Sciatic nerve (tissue), 2 donors: Measurements from ENCODE around the gene S100A10. TPM values are rescaled to one million over a fixed set of nuclear protein-coding genes. Genes with fewer than 3 reads are reported as not detected.

Source experiments
- ATAC-seq: fragments of 200-7000 bp; cut with Tn5 transposase; one replicate; pipeline ENCODE4 v1.9.1; 2020; ENCODE audit warnings: mild to moderate bottlenecking, moderate library complexity
- DNase-seq: peaks from one replicate; pipeline ENCODE4 v3.0.0-alpha.2; 2020; ENCODE audit warnings: low spot score
- intact Hi-C: fragments of 100-400 bp; cut with DNase I; formaldehyde crosslinking; loops from one replicate; pipeline ENCODE4 v1.14.2; 2022
- total RNA-seq: library from RNA; stranded (reverse); fragmentation: NEBNext Ultra II Directional; extraction: Animal tissue kit (Norgen Biotek cat#: 25700); gene quantifications from one replicate; pipeline ENCODE4 v1.2.1, GENCODE V29; 2021
- donor health status: DM: no; HTN: no; CAD: no.
- donor health status: DM: no; HTN: no; CAD: no.

S100A10 gene
- total RNA-seq, 1 donor from 2014 or later, result 550 TPM

DNA sequence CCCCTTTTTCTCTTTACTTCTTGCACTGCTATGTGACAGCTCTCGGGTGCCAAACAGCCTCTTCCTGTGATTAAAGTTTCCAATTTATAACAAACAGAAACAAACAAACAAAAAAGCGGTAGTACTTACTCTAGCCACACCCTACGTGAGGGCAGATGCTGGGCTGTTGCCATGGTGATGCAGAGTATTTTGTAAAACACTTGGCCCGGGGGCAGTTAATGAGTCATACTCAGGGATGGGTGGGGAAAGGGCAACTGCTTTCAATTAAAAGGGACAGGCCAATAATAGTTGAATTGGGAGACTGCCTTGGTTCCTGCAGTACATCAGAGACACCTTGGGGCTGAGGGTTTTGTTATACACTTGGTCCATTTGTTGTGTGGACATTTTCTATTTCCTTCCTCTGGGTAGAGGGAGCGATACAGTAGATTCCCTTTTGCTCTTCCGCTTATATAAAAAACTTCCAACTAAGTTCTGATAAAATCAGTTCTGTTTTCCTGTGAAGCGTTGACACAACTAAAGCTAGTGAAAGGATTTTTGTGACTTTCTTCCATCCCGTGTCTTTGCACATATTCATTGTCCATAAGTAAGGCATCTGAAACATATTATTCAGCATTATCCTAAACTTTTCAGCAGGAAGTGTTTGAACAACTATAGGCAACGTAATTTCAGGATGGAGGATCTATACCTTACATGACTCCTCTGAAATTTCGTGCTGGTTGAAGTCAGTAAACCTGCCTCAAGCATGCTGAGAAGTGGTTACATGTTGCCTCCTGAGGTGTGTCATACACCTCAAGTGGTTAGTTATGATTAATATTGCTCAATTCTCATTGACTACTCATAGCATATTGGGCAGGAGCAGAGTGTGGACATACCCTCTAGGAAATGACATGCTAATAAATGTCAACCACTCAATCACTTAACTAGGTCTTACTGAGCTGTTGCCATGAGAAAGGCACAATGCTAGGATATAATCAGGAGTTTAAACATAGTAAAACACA, 47.6 kb downstream of the S100A10 start:
- ATAC-seq, result peak; percentile 97
- DNase-seq, result peak; percentile 90
- intact Hi-C loops, result no loop called here

DNA sequence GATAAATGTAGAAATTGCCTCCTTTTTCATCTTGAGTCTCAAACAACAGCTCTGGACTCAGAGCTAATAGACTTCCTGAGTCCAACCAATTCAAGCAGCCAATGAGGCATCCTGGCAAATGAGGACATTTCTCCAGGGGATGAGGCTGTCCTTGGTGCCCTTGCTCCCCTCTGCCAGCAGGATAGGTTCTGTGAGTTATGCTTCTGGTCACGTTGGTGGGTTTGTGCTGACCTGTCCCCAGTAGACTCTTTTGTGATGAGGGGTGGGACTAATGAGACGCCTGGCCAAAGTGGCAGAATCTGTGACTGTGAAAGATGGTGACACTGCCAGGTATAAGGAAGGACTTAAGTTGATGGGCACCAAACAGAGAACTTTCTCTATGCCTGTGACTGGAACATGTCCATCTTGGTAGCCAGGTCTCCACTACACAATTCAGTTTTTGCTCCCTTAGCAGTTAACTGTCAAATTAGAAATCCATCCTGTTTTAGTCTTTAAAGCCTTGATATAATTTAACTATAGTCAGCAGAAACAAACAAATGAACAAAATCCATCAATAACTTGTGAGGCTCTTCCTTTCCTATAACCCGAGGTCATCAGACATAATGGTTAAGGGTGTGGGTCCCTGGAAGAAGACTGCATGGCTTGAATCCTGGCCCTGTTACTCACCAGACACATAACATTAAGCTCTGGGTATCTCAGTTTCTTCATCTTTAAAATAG, 48.6 kb downstream of the S100A10 start:
- ATAC-seq (no peak), DNase-seq (no peak)
- intact Hi-C loops, result no loop called here

DNA sequence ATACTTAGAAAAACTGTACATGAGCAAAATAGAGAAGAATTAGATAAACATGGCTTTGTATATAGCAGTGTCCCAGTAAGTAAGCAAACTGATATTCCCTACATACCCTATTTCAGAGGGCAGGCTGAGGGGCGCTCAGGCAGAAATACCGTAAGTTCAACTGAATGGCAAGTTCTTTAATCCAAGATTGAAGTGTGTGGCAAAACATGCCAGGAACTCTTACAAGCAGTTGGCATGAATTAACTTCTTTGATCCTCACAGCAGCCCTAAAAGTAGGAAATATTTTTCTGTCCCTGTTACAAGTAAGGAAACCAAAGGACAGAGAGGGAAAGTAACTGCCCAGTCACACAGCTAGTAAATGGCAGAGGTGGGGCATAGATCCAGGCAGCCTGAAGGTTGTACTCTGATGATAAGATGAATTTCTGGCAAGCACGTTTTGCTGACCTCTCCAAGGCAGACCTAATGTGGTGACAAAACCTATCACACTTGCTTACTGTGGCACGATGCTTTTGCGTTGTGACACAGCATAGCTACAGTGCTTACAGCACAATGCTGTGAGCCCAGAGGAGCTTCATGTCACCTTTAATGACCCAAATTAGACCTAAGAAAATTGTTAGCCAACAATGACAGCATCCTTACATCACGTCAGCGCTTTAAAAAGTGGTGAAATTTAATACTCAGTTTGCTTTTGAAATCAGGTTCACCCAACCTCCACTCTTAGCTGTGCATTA, 49.4 kb downstream of the S100A10 start:
- ATAC-seq (peak; percentile 33), DNase-seq (no peak)
- intact Hi-C loops, result no loop called here

DNA sequence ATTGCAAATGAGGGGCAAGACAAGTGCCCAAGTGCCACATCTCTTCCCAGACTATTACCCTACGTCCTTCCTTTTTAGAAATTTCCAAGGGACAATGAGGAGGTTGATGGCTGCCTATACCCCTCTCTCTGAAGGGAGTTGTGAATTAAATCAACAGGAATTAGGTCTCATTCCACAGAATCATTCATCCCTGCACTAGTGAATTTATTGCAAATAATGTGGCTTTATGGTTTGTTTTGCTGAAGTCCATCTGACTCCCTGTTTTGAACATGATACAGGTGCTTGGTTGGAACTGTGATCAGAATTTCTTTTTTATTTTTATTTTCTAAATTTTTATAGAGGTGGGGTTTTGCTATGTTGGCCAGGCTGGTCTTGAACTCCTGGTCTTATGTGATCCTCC, 50.1 kb downstream of the S100A10 start:
- intact Hi-C loops, result no loop called here

DNA sequence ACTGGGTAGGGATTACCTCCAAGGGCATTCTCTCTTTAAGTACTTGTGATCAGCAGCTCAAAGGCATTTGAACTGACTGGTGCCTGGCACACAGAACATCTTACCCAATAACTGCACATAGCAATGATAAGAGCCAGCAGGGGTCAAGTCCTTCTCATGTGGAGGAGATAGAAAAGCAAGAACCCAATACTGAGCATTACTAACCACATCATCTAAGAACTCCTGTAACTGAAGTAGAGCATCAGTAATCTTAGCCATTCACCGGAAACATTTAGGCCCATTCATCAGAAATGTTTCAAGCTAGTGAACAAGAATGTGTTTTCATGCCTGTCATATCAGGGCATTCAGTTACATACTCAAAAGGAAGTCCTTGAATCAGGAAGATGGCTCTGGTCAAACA, 50.8 kb downstream of the S100A10 start:
- intact Hi-C loops, result no loop called here
- ATAC-seq (no peak), DNase-seq (no peak)

More for the DNA sequence above, 50.1 kb downstream of the S100A10 start:
- ATAC-seq, result no peak
- no peak for DNase-seq

DNA sequence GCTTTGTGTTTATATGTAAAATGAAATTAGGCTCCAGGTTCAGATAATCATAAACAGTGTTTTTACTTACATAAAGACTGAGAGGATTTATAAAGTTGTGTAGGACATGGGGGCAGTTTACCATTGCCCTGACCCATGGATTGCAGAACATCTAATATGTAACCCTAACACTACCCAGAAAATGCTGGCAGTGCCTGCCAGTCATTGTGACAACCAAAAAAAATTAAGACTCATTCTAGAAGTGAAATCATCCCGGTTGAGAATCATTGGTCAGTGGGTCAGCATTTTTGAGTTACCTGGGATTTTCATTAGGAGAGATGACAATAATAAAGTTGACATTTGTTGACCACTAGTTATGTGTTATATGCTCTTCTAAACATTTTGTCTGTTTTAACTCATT, 53.1 kb downstream of the S100A10 start:
- no peak for DNase-seq
- intact Hi-C loops, result no loop called here

DNA sequence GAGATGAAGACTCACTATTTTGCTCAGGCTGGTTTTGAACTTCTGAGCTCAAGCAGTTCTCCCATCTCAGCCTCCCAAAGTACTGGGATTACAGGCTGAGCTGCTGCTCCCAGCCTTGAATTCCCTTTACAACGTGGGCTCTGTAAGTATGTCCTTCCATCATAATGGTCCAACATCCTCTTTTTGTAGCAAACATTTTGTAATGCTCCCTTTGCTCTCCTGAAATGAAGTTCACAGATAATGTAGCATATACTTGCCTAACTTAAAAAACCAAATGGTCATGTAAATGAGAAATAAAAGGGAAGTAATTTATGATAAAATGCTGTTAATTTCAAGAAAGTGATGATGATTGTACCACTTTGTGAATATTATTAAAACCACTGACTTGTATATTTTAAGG, 53.9 kb downstream of the S100A10 start:
- no peak for DNase-seq
- intact Hi-C loops, result no loop called here
- ATAC-seq, result no peak

More for the DNA sequence above, 53.1 kb downstream of the S100A10 start:
- ATAC-seq, result no peak

DNA sequence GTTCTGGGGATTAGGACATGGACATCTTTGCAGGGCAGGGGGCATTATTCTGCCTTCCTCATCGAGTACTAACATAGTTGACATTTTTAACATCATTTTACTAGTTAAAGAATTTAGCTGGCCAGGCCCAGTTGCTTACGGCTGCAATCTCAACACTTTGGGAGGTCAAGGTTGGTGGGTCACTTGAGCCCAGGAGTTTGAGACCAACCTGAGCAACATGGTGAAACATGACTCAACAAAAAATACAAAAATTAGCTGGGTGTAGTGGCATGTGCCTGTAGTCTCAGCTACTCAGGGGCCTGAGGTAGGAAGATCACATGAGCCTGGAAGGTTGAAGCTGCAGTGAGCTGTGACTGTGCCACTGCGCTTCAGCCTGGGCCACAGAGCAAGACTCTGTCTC, 54.5 kb downstream of the S100A10 start:
- intact Hi-C loops, result no loop called here
- no peak for ATAC-seq

DNA sequence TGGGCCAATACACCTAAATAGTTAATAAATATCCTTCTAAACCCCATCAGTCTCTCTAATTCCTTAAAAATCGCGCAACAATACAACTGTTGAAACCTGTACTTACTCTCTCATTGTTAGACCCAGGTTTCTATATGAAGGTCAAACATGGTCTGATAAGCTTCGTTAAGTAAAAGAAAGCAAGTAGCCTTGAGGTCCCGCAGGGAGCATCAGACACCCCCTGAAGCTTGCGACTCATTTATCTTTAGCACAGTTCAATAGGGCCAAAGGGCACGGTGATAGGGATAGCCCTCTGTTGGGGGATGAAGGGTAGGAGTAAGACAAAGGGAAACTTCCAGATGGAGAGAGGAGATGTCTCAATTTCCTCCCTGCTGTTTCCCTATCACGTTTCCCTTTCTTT, 57.0 kb downstream of the S100A10 start:
- no peak for ATAC-seq
- intact Hi-C loops, result no loop called here
- no peak for DNase-seq

More for the DNA sequence above, 54.5 kb downstream of the S100A10 start:
- DNase-seq, result no peak

DNA sequence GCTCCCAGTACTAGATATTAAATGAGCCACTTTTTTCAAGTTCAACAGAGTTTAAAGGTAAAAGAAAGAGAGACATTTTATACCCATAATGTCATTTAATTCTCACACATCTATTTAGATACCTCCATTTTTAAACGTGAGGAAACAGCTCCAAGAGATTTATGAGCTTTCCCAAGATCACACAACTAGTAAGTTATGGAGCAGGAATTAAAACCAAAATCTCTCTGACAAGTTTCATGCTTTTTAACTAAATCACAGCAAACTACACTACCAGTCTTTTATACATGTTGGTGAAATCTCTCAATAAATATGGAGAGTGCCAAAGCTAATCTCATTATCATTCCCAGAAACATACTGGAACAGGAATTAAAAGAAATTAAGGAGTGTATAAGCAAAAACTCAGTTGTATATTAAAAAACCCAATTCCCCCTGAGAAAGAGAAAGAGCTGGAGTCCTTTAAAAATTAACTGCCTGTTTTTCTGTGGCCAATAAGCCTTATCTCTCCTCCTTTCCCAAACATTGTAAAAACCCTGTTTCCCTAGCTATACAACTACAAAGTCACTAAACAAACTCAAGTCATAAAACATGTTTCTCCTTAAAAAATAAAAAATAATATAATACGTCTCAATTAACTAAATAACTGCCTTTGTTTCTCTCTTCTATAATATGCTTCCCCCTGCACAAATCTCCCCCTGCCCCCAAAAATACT, 57.6 kb downstream of the S100A10 start:
- ATAC-seq (no peak), DNase-seq (no peak)
- intact Hi-C loops, result no loop called here

DNA sequence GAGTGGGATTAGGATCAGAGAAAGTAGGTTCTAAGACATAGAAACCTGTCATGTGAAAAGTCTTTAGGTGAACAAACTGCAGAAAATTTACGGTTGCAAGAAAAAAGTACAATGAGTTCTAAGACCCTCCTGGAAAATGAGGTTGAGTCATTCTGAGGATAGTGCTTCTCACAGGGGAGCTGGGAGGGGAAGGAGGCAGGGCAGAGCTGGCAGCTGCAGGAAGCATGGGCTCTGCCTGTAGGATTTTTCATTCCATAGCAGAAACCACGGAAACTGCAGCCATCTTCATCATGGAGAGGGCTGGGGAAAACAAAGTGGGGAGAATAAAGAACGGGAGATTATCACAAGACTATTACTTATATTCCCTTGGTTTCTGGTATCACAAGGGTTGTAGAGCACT, 58.5 kb downstream of the S100A10 start:
- intact Hi-C loops, result no loop called here
- ATAC-seq (no peak), DNase-seq (no peak)

DNA sequence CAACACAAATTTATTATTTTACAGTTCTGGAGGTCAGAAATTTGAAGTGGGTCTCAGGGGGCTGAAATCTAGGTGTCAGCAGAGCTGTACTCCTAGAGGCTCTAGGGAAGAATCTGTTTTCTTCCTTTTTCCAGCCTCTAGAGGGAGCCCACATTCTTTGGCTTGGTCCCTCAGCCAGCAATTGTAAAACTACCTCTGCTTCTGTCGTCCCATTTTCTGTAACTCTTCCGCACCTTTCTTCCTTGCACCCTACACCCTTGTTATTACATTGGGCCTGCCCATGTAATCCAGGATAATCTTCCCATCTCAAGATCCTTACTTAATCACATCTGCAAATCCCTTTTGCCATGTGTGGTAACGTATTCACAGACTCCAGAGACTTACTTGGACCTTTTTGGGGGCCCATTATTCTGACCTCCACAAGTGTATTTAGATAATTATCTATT, 59.6 kb downstream of the S100A10 start:
- peak; percentile 86 for ATAC-seq
- no peak for DNase-seq
- intact Hi-C loops, result loop anchor here (5.0 kb wide), 1 partner anchor 68 kb away; no protein-coding TSS in a partner anchor

Other genes with a start within 250 kb of the S100A10 start
- gene MRPL9, start 230.4 kb downstream of the S100A10 start, total RNA-seq, result 44.4 TPM
- 13.2 TPM for gene TDRKH, start 203.4 kb downstream of the S100A10 start, total RNA-seq
- not detected for gene LINGO4, start 188.4 kb downstream of the S100A10 start, total RNA-seq
- 0.45 TPM for gene RORC, start 162.1 kb downstream of the S100A10 start, total RNA-seq
- gene C2CD4D, start 154.0 kb downstream of the S100A10 start, total RNA-seq, result 0.45 TPM
- not detected for gene THEM5, start 140.1 kb downstream of the S100A10 start, total RNA-seq
- gene THEM4, start 84.3 kb downstream of the S100A10 start, total RNA-seq, result 14.9 TPM
- gene S100A11, start 43.1 kb upstream of the S100A10 start, total RNA-seq, result 231 TPM
- not detected for gene TCHHL1, start 95.2 kb upstream of the S100A10 start, total RNA-seq
- 0.13 TPM for gene TCHH, start 121.6 kb upstream of the S100A10 start, total RNA-seq
- not detected for gene RPTN, start 165.4 kb upstream of the S100A10 start, total RNA-seq
- gene HRNR, start 230.3 kb upstream of the S100A10 start, total RNA-seq, result not detected